LNCaP clone FGC (cell line): ENCODE measurements around the gene TEX29.

Experiments
- DNase-seq: peaks from one replicate; pipeline ENCODE4 v3.0.0-alpha.2; 2011; ENCODE audit warnings: low read depth
- H3K4me3 ChIP-seq: 2 replicates; pipeline ENCODE4 v1.5.1; 2011; ENCODE audit warnings: mild to moderate bottlenecking, low read depth, low read length, control low read depth
- CTCF ChIP-seq: IDR thresholded peaks from 2 replicates; pipeline ENCODE4 v1.5.1; 2012; ENCODE audit warnings: mild to moderate bottlenecking; ENCODE audit not compliant: control insufficient read depth, insufficient read depth; ENCODE audit errors: extremely low read depth

Gene TEX29

DNA sequence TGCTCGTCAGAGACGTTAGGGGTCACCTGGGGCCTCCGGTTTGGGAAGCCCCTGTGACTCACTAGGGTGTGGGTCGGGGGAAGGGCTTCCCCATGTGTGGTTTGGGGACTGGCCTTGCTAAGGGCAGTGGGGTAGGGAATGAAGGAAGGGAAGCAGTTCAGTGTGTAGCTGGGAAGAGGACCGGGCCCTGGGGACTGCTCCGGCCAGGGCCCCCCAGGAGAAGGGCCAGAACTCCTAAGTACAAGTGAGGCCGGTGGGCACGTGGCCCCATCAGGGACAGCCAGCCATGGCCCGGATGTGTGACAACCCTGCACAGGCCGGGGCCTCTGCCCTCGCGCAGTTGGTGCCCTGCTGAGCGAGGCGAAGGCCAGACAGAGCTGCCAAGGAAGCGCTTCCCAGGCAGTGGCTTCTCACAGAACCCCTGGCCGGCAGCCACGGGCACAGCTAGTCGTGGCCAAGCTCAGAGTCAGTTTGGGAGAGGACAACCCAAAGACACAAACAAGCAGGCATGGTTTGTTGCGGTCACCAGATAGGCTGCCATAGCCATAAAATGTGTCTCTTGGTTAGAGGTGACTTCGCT, 25.7 kb downstream of the TEX29 start:
- no peak overlapping the region for H3K4me3 ChIP-seq
- TF ChIP-seq CTCF: no peak
- DNase-seq: no peak

DNA sequence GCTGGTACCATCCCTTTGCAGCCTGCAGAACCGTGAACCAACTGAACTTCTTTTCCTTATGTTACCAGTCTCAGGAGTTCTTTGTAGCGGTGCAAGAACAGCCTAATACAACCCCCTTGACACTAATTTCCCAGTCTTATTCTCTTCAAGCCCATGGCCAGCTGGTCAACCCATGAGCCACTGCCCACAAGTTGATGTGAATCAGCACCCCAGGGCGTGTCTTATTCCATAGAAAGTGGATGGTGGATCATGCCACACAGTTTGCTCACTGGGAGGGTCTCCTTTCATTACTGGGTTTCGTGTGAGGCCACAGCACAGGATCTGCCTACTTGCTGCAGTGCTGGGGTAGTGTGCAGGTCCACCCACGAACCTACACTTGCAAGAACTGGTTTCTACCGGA, 27.0 kb downstream of the TEX29 start:
- no peak for DNase-seq
- H3K4me3 ChIP-seq: no peak overlapping the region
- TF ChIP-seq CTCF: no peak

GRCh38 chr13:111353508-111353907, 33.1 kb downstream of the TEX29 start:
- no peak for DNase-seq
- no peak overlapping the region for H3K4me3 ChIP-seq
- no peak for TF ChIP-seq CTCF

DNA sequence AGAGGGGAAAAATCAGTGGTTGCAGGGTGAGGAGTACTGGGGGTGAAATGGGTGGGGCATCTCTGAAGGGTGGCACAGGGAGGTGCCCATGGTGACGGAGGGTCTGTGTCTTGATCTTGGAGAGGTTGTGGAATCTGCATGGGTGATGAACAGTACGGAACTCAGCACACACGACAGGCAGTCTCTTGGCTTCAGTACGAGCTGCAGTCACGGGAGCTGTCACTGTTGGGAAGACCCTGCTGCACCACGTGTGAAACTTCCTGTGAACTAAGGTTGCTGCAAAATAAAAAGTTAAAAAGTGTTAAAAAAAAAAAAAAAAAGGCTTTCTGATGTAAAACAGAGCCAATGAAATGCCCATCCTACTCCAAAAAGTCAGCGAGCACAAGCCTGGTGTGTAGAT, 34.3 kb downstream of the TEX29 start:
- no peak for TF ChIP-seq CTCF
- DNase-seq: no peak
- H3K4me3 ChIP-seq: no peak overlapping the region

DNA sequence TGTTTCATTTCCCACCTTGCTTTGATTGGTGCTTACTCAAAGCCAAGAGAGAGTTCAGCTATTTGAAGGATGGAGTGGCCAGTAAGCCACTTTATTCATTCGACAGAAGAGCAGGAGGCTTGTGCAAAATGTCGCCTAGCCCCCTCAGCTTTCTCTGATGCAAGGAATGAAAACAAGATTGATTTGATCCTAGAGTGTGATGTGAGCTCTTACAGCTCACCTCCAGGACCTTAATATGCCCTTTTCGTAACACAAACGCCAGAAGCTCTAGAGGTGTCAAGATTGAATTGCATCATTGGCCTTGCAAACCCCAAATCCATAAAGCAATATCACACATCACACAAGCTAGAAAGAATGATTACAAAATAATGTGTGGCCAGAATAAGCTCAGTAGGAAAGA, 36.4 kb downstream of the TEX29 start:
- DNase-seq: no peak
- H3K4me3 ChIP-seq: no peak overlapping the region
- TF ChIP-seq CTCF: no peak

GRCh38 chr13:111359237-111359915, 38.9 kb downstream of the TEX29 start:
- DNase-seq: no peak

More at GRCh38 chr13:111359237-111359915, 38.9 kb downstream of the TEX29 start:
- TF ChIP-seq CTCF: no peak
- H3K4me3 ChIP-seq: no peak overlapping the region
